GM23338 (cell line): ENCODE data around the gene KIF6.

ENCODE experiments used
- CTCF ChIP-seq, 2 experiments: fragments of 200-600 bp in 1 of 2; sonication (generic) in 1 of 2; conservative IDR thresholded peaks; 2 replicates each; pipeline versions ENCODE4 v1.5.1 to v1.6.1; 2016 to 2017; ENCODE audit warnings: antibody characterized with exemption in 2 of 2, low read depth in 2 of 2, mild to moderate bottlenecking in 2 of 2, moderate library complexity in 1 of 2
- POLR2AphosphoS5 ChIP-seq: IDR thresholded peaks from 2 replicates; pipeline ENCODE4 v1.6.1; 2016; ENCODE audit warnings: antibody characterized with exemption, low read depth

DNA sequence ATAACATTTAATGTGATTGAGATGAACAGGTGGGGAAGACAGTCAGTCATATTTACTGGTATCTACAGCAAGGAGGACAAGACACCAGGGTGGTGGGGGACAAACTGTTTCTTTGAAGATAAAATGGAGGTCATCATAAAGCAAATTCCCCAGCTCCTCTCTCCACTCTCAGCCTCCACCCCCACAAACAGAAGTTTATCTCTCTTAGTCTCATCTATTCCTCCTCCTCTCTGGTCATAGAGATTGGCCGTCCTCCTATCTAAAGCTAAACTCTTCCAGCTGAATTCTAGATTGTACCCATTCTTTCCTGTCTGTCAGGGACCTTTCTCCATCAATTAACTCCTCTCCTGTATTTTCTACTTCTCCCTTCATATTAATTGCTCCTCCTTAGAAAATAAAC is 71.1 kb downstream of the KIF6 start:
- TF ChIP-seq CTCF (conservative IDR thresholded peaks at IDR 0.05; ENCODE audit: low read depth in 2 of 2) = no peak
- no peak for TF ChIP-seq POLR2AphosphoS5
